NCI-H82 treated with DMSO at 0.1 percent for 48 hours (cell line): ENCODE data around the gene RTTN.
"Not testable (repeated sequence)": the region's sequence is repeated elsewhere in the genome, so short reads cannot be mapped to it uniquely, and the experiment has no call there.

Experiments
- DNase-seq: peaks from one replicate; lab custom pipeline; 2025; ENCODE audit not compliant: unreplicated experiment; lab: John Stamatoyannopoulos, UW

The RTTN gene

DNA sequence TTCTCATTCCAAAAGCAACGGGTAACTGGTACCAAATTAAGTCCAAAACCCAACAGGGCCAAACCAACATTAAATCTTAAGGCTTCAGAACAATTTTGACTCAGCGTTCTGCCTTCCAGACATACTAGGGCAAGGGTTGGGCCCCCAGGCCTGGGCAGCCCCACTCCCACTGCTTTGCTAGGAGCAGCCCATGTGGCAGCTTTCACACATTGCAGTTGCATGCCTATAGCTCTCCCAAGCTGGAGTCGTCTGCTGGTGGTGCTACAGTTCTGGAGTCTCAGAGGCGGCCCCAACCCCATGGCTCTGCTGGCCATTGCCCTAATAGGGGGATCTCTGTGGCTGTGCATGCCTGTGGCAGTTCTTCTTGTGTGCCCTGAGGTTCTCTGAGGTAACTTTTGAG lies 220.2 kb downstream of the RTTN start:
- DNase-seq = no peak

DNA sequence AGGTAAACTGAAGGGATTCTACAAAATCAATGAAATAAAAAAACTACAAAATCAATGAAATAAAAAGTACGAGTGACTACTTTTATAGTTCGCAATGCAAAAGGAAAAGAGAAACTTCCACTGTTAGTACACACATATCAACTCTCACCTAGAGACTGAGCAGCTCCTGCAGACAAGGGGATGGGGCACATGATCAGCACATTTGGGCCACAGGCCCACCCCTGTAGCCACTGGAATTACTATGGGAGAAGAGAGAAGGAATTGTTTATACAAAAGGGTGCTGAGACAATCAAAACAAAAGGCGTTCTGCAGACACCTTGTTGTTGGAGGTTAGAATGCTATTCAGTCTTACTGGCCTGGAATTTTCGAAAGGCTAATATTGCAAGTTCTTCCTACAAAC lies 223.1 kb downstream of the RTTN start:
- DNase-seq = no peak

DNA sequence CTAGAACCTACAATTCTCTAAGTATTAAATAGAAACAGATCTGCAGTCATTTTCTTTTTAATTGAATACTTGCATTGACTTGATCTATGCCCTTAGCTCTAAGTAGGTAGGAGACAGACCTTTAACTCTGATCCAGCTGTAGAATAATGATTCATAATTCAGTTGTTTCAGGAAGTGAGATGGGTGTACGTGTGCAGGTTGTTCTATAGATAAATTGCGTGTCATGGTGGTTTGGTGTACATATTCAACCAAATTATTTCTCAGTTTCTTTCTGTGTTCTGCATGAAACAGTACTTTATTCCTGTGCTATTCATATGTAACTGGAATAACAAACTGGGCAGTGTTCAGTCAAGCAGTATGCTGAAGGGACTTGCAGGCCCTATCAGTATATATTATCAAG lies 223.5 kb downstream of the RTTN start:
- no peak for DNase-seq

DNA sequence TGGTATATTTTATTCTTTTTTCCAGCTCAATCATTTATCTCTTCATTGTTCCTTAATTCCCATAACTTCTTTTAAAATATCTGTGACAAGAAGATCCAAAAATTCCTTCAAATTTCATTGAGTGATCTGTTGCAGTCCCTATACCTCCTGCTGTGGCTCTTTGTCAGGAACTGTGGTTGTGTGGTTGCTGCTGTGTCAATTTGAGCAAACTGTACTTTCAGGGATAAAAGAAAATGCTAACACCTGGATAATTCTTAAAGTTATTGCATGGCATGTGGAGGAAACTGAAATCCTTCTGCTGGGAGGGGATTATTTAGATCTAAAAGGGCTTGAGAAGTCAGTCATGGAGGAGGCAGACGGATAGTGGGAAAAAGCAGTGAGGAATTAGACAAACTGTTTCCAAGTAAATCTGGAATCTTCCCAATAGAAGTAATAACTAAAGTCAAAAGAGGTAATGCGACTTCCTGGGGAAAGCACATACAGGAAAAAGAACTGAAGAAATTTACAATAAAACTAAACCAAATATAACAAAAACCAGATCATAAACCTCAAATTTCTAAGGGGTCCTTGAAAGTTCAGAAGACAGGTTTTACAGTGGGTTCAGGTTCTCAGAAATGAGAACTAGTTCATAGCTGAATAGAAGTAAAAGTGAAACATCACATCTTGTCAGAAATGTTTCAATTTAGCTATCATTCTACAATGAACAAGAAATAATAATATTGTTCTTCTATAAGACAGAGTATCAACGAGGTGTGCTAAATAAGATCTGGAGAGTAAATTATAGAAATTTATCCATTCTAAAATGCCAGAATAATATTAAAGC lies 224.3 kb downstream of the RTTN start:
- DNase-seq = no peak

DNA sequence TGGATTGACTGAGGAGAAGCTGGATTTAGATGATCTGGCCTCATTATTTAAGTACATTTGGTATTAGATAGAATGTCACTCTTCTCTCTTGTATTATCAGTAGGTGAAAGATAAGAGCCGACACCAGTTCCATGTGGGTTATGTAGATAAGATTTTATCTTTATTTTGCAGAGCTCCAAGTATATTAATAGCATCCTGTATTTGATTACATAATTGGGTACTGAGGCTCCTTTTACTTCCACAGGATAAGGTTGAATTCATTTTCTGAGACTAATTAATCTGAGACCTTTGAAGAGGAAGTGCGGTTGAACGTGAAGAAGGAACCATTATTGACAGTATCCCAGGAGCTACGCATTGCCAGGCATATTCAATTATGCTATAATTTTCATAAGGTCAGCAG lies 225.0 kb downstream of the RTTN start:
- DNase-seq = no peak

DNA sequence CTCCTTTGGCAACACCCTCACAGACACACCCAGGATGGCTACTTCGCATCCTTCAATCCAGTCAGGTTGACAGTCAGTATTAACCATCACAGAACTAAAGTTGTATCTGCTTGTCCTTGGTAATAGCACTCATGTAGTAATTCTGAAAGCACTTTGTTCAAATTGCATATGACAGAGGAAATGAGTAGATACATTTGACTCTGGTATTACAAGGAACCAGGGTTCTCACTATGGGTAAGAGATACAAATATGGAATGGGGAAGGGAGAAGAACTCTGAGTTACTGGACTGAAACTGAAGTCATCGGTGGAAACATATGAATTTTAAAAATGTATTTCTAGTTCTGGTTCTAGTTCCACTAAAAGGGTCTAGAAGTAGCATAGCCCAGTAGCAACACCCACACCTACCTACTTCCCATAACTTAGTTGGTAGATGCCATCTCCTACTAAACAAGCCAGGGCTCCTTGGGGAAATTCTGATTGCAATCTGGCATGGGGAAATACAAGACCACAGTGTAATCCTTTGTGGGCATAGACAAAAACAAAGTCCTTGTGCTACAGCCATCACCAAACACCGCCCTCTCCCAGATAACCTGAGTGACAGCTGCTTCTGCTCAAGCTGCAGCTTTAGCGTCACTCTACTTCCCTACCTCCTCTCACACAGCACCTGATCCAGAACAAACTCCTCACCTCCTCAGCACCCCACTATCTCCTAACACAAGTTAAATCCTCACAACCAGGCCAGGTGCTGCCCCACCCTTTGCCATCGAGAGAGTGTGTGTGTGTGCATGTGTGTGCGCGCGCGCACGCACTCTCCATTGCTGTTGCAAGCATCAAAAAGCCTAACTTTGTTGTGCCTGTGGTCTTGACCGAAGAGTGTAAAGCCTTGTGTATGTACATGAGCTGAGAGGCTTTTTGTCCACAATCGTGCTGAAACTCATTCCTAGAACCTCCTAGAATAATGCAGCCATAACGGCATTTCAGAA lies 226.5 kb downstream of the RTTN start:
- no peak for DNase-seq

DNA sequence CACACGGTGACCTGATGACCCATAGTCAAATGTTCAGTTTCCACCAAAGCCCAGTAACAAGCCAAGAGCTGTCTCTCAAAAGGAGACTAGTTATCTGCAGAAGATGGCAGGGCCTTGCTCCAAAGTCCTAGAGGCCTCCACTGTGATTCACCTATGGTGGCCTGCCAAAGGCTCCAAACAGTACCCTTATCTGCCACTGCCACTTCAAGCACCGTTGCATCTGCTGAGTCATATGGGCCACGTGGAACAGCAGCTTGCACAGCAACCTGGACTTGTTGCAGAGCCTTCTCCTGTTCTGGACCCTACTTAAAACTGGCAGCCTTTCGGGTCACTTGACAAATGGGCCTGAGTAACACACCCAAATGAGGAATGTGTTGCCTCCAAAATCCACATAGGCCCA lies 230.2 kb downstream of the RTTN start:
- not testable (repeated sequence) for DNase-seq

DNA sequence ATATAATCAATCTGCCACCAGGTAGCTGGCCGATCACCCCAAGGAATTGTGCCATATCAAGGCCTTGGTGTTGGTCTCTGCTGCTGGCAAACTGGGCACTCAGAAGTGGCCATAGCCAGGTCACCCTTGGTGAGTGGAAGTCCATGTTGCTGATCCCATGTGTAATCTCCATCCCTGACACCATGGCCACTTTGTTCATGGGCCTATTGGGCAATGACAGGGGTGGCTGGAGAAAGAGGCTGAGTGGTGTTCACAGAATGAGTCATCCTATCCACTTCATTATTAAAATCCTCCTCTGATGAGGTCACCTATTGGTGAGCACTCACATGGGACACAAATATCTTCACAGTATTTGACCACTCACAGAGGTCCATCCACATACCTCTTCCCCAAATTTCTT lies 231.1 kb downstream of the RTTN start:
- no peak for DNase-seq

DNA sequence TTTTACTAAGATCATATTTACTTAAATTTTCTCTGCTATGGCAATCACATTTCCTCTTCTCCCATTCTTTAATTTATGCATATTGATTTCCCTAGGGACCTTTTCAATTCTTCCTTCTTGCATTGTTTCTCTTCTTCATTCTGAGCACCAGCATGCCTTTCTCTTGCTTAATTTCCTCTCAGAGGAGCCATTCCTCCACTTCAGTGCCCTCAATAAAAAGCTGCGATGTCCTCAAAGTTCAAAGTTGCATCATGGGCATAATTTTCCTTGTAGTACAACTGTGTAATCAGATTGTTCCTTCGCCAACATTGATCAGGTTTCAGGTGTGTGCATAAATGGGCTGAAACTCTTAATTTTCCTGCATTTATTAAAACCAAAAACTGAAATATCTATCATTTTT lies 236.0 kb downstream of the RTTN start:
- DNase-seq = no peak

DNA sequence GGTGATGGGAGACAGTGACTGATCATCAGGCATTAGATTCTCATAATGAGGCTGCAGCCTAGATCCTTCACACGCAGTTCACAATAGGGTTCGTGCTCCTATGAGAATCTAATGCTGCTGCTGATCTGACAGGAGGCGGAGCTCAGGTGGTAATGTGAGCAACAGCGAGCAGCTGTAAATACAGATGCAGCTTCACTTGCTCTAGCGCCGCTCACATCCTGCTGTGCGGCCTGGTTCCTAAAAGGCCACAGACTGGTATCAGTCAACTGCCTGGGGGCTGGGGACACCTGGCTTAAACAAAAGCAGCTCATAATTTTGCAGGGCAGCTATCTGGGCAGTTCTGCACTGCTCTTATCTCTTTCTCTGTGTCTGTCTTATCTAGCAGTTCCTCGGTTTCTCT lies 237.4 kb downstream of the RTTN start:
- no peak for DNase-seq

DNA sequence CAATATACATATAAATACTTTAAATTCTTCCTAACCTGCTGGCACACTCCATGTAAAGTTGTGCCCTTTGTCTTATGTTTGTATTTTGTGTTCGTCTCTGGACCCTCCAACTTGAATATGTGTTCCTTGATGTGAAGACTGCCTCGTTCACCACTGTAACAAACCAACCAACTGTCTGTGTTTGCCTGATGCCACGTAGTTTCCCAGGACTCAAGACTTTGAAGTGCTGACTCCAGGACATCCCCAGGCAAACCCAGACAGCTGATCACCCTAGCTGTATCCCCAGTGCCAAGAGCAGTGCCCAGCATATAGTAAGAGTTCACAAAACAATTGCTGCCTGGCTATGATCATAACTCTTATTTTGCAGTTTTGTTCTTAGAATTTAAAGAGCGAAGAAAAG lies 242.3 kb downstream of the RTTN start:
- DNase-seq = no peak

DNA sequence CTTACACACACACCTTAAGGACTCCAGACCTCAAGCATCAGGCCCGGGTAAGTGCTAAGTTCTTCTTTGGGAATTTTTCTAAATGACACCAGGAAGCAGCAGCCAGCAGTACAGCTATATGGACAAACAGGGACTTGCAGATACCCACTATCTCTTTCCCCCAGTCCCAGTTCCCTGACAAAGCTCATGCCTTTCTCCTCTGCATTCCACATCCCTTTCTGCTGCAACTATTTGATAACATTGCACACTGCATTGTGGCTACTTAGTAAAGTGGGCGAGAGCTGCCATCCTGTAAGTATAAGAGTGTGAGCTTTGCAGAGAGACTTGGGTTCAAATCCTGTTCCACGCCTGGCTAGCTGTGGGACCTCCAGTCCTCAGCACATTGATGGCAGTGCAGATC lies 243.8 kb downstream of the RTTN start:
- no peak for DNase-seq

DNA sequence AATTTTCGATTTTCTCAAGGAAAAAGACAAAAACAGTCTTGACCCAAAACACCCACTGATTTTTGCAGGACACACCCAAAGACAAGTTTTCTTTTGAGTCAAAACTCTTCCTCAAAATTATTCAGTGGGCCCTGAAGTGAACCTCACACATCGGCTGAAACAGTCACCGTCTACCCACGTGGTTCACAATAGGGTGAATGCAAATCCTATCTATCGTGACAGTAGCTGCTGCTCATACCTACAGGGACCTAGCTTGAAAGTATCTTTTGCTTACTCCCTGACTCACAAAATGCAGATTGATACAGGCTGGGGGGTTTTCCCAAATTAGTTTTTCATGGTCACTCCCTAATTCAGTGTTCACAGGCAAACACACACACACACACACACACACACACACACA lies 247.1 kb downstream of the RTTN start:
- no peak for DNase-seq

DNA sequence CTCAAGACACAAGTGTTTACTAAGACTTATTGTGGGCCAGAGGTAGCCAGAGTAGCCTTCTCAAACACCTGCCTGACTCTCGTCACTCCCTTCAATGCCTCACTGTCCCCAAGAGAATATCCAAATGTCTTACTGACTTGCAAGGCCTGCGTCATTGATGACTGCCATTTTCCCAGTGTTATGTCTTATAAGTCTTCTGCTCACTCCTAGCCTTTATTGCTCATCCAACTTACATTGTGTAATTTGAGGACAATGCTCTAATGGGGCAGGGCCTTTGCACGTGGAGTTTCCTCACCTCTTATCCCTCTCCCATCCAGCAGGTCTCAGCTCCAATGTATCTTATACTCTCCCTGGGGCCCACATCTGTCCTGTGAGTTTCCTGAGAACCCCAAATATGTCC lies 247.7 kb downstream of the RTTN start:
- no peak for DNase-seq

DNA sequence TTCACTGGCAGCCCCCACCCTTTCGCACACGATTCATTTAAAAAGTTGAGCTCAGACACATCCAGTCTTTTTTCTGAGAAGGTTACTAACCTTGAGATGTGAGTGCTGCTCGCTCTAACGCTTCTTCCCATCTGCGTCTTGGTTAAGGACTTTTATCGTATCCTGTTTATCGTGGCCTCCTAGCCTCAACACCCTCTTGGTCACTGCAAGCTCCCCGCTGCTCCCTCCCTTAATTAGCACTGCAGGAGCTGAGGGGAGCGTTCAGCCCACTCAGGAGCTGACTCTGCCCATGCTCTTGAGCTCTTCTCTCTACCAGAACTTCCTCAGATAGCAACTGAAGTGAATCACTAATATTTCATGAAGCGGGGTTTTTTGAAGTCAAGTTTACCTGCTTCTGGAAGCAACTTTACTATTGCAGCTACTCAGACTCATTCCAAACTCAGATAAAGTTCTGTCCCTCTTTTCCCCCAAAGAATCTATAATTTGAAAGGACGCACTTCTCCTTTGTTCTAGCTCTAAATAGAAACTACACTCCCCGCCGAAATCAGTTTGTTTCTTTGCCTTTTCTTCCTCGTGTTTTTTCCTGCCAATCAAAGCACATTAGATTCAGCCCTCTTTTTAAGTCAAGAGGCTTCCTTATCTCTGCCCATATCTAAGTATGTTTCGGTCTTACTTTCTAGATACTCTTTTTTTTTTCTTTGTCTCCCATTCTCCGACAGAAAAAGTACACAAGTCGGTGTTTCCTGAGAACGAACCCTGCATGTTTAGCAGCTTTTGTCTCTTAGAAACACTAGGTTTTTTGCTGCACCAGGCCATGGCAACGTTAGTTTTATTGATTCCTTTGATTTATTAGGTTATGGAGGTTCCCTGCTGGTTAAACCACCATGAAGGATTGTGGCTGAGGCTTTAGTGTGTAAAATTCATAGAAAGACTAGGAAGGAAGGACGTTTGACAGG lies 248.5 kb downstream of the RTTN start:
- DNase-seq = no peak

DNA sequence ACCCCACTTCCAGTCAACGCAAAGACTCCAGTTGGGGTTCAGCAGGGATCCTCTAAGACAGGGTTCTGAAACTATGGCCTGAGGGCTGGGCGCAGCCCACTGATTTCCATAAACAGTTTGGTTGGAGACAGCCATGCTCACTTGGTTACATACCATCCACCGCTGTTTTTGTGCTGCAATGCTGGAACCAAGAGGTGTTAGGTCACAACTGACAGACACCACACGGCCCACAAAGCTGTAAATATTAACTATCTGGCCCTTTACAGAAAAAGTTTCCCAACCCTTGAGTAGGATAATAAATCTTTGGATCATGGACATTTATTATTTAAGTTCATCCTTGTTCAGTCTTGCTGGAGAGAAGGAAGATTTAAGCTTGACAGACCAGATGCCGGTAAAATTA lies 249.4 kb downstream of the RTTN start:
- no peak for DNase-seq

DNA sequence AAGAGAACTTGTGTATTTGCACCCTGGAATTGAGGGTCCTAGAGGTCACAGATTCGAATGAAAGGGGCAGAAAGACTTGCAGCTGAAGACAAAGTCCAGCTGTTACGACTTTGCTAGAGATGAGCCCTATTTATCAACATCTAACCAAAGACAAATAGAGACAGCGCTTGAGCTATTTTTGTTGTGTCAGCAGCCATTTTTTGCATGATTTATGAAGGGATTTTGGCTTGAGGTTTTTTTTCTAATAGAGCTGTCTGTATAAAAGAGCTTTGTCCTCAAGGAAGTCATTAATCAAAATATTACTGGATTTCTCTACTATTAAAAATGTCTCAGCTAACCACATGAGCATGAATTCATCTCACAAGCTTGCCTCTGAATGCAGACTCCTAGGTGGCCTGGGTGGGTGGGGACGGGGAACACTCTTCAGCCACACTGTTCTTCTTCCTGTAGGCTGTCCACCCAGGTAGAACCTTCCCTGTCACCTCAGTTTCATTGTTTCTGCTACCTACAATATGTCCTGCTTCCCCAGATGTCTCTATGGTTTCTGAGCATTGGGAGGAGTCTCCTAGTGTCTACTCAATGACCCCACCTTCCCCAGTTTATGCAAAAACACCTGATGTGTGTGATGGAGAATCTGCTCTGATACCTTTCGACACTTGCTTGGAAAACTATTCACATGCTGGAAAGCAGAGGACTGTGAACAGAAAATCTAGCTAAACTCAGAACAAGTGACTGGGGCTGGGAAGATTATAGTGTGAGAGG lies 250.6 kb downstream of the RTTN start:
- DNase-seq = no peak

DNA sequence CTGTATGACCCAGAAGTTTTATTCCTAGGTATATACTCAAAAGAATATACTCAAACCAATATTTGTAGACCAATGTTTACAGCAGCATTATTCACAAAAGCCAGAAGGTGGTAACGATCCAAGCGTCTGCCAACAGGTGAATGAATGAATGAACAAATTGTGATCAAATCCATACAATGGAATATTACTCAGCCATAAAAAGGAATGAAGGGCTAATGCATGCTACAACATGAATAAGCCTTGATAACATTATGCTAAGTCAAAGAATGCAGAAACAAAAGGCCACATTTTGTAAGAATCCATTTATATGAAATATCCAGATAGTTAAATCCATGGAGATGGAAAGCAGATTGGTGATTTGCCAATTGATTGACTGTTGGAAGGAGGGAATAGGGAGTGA lies 252.3 kb downstream of the RTTN start:
- no peak for DNase-seq
